Activated T-helper 1 cell treated with anti-CD3 and anti-CD28 coated beads, Interleukin-12 subunit alpha, Interleukin-12 subunit beta, Interleukin-2, Interleukin-4 antibody, amounts not matched to agents 30 ng/mL and 10 ng/mL and 1 ng/mL, durations not matched to agents 14 hours and 24 hours and 36 hours (primary cell): ENCODE results near the gene GAPDH. TPM values are rescaled to one million over a fixed set of nuclear protein-coding genes. Genes with fewer than 3 reads are reported as not detected.
"Not testable (repeated sequence)": the region's sequence is repeated elsewhere in the genome, so short reads cannot be mapped to it uniquely, and the experiment has no call there.

Experiments used
- DNase-seq: peaks from one replicate; pipeline ENCODE4 v3.0.0; 2021; ENCODE audit warnings: low spot score
- H3K27ac Mint-ChIP-seq: one replicate; pipeline ENCODE4 v1.8.0; 2021; ENCODE audit warnings: mild to moderate bottlenecking, mixed read lengths
- H3K27me3 Mint-ChIP-seq: one replicate; pipeline ENCODE4 v1.8.0; 2022; ENCODE audit warnings: mild to moderate bottlenecking, moderate library complexity, mixed read lengths; ENCODE audit not compliant: insufficient read depth
- H3K36me3 Mint-ChIP-seq: one replicate; pipeline ENCODE4 v1.8.0; 2021; ENCODE audit warnings: low read depth, mixed read lengths
- H3K4me1 Mint-ChIP-seq: one replicate; pipeline ENCODE4 v1.8.0; 2021; ENCODE audit warnings: low read depth, mixed read lengths
- H3K4me3 Mint-ChIP-seq: one replicate; pipeline ENCODE4 v1.8.0; 2021; ENCODE audit warnings: mild to moderate bottlenecking, moderate library complexity, mixed read lengths
- H3K9me3 Mint-ChIP-seq: one replicate; pipeline ENCODE4 v1.8.0; 2021; ENCODE audit warnings: mixed read lengths
- intact Hi-C: fragments of 100-400 bp; cut with micrococcal nuclease; formaldehyde crosslinking; loops from one replicate; pipeline ENCODE4 v1.15.1; 2024
- total RNA-seq: library from RNA; stranded (reverse); gene quantifications from 2 replicates; pipeline ENCODE4 v1.2.3, GENCODE V29; 2022

GAPDH gene
- total RNA-seq, 1 donor from 2014 or later: 4,318 TPM

DNA sequence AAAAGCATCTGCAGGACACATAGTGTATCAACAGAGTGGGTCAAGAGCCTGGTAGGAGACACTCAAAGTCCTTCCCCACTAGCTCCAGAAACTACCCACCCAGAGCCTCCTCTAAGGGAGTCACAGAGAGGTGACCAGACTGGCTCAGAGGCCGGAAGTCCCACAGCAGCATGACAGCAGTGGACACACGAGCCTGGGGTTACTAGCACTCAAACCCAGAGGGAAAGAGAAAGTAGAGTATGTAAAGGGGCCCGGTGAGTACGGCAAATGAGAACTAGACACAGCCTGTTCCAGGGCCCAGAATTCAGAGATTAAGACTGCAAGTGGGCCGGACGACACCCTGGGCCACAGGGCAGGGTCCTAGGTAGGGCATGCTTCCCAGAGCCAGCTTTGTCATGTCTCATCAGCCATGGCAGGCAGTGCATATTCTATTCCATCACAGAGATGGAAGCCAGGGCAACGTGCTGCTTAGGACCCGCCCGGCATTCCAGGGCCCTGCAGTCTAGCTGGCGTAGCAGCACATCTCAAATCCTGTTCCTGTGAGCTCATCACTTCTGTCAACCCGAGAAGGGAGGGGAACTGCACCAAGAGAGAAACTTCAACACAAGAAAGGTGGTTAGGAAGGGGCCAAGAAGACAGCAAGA is 17.3 kb downstream of the GAPDH start:
- no peak overlapping the region for H3K27ac Mint-ChIP-seq
- H3K9me3 Mint-ChIP-seq: no peaks in the 10 kb centered on the region
- intact Hi-C loops: no loop called here
- H3K4me1 Mint-ChIP-seq: peaks cover 34% of the 10 kb centered on the region
- H3K4me3 Mint-ChIP-seq: no peak overlapping the region
- no peak for DNase-seq
- no peaks in the 10 kb centered on the region for H3K27me3 Mint-ChIP-seq
- H3K36me3 Mint-ChIP-seq: peaks cover 39% of the 10 kb centered on the region

DNA sequence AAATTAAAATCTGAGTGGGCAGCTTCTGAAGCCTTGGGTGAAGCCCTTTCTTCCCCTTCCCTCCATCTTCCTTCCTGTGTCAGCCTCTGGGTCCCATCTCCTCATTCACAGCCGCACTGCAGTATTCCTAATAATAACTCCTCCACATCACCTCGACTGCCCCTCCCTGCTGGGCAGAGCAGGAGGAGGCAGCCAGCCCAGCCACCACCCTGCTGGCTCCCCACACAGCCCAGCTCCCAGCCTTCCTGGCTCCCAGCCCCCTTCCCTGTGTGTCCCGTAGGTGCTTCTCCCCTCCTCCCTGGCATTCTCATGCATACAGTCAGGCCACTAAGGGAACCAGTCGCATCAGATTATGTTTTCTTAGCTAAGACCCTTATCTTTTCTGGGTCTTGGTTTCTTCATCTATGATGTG is 17.8 kb downstream of the GAPDH start:
- Mint-ChIP-seq H3K36me3 (peaks cover 38% of the 10 kb centered on the region), H3K27ac (no peak overlapping the region), H3K27me3 (no peaks in the 10 kb centered on the region), H3K9me3 (no peaks in the 10 kb centered on the region), H3K4me1 (peaks cover 36% of the 10 kb centered on the region), H3K4me3 (no peak overlapping the region)
- intact Hi-C loops: no loop called here
- DNase-seq: no peak

GRCh38 chr12:6553051-6553868 is 18.9 kb downstream of the GAPDH start:
- no peak overlapping the region for H3K27ac Mint-ChIP-seq
- intact Hi-C loops: no loop called here

DNA sequence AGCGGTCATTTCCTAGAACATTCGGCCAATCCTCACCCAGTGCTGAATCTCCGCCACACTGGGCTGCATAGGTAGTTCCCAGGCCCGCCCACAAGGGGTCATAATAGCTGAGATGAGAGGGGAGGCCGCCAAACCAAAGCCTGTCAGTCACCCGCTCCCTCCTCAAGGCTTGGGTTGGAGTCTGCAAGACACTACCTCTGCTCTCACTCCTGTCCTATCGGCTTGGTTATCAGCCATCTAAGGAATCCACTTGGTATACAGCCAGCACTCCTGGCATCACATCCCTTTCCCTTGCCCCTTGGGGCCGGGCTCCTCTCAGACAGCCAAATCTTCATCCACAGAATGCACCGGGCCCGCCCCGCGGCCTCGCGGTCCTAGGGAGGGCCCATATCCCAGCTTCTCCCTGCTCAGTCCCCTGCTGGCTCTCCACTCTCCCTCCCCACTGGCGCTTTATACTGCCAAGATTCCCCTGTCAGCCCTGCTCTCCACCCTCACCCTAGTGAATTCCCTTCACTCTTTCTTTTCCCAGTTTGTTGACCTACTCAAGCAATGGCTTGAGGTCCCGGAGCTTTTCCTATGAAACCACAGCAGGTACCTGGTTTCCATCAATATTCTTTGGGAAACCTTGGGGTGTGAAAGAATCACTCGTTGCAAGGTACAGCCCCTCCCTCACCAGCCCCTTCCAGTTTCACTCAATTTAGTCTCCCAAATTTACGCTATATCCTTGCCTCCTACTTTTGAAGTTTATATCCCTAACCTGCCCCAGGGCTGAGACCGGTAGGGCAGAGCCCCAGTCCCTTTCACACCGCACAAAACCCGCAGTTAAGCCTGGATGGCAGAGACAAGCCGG is 20.1 kb downstream of the GAPDH start:
- peak overlapping the region; percentile 88 for H3K4me3 Mint-ChIP-seq
- intact Hi-C loops: loop anchor here (1.0 to 5.0 kb wide), 3 partner anchors 61 to 217 kb away; partner anchors contain the start of genes MRPL51 and VAMP1

More at GRCh38 chr12:6553051-6553868, 18.9 kb downstream of the GAPDH start:
- DNase-seq: no peak
- peaks cover 32% of the 10 kb centered on the region for H3K36me3 Mint-ChIP-seq
- peaks cover 36% of the 10 kb centered on the region for H3K4me1 Mint-ChIP-seq
- H3K27me3 Mint-ChIP-seq: no peaks in the 10 kb centered on the region
- no peaks in the 10 kb centered on the region for H3K9me3 Mint-ChIP-seq
- peak overlapping the region; percentile 64 for H3K4me3 Mint-ChIP-seq

GRCh38 chr12:6555018-6555691 is 20.8 kb downstream of the GAPDH start:
- intact Hi-C loops: loop anchor here (1.0 to 5.0 kb wide), 3 partner anchors 62 to 218 kb away; partner anchors contain the start of genes MRPL51 and VAMP1
- no peaks in the 10 kb centered on the region for H3K9me3 Mint-ChIP-seq
- H3K27ac Mint-ChIP-seq: peak overlapping the region; percentile 55
- no peak for DNase-seq
- H3K36me3 Mint-ChIP-seq: peaks cover 37% of the 10 kb centered on the region
- peaks cover 36% of the 10 kb centered on the region for H3K4me1 Mint-ChIP-seq
- no peaks in the 10 kb centered on the region for H3K27me3 Mint-ChIP-seq
- peak overlapping the region; percentile 88 for H3K4me3 Mint-ChIP-seq

More for the DNA sequence above, 20.1 kb downstream of the GAPDH start:
- Mint-ChIP-seq H3K4me1 (peaks cover 36% of the 10 kb centered on the region), H3K27me3 (no peaks in the 10 kb centered on the region), H3K9me3 (no peaks in the 10 kb centered on the region), H3K27ac (peak overlapping the region; percentile 61), H3K36me3 (peaks cover 30% of the 10 kb centered on the region)
- no peak for DNase-seq

DNA sequence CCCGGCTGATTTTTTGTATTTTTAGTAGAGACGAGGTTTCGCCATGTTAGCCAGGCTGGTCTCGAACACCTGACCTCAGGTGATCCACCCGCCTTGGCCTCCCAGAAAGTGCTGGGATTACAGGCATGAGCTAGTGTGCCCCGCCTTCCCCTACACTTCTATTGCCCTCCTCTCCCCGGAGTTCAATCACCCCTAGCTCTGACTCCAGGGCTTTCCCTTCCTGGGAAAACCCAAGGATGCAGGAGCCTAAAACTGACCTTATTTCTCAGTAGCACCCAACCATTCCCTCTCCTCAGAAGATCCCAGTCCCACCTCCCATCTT is 22.1 kb downstream of the GAPDH start:
- H3K27me3 Mint-ChIP-seq, DNase-seq, H3K9me3 Mint-ChIP-seq: not testable (repeated sequence)
- Mint-ChIP-seq H3K36me3 (peaks cover 43% of the 10 kb centered on the region), H3K4me1 (peaks cover 36% of the 10 kb centered on the region), H3K27ac (peak overlapping the region; percentile 40), H3K4me3 (peak overlapping the region; percentile 88)
- intact Hi-C loops: loop anchor here (1.0 to 5.0 kb wide), 7 partner anchors 12 to 219 kb away; partner anchors contain the start of genes COPS7A, GAPDH, ING4 and MLF2

GRCh38 chr12:6556857-6557256 is 22.5 kb downstream of the GAPDH start:
- intact Hi-C loops: loop anchor here (1.0 to 5.0 kb wide), 7 partner anchors 11 to 220 kb away; partner anchors contain the start of genes COPS7A, GAPDH, ING4 and MLF2
- no peaks in the 10 kb centered on the region for H3K9me3 Mint-ChIP-seq
- no peak for DNase-seq
- no peaks in the 10 kb centered on the region for H3K27me3 Mint-ChIP-seq
- peak overlapping the region; percentile 88 for H3K4me3 Mint-ChIP-seq
- H3K36me3 Mint-ChIP-seq: peaks cover 43% of the 10 kb centered on the region
- H3K27ac Mint-ChIP-seq: peak overlapping the region; percentile 40
- H3K4me1 Mint-ChIP-seq: peaks cover 36% of the 10 kb centered on the region

- peaks cover 43% of the 10 kb centered on the region for H3K36me3 Mint-ChIP-seq
- peak; percentile 54 for DNase-seq
- H3K4me1 Mint-ChIP-seq: peaks cover 30% of the 10 kb centered on the region
- not testable (repeated sequence) for H3K27me3 Mint-ChIP-seq, H3K27ac Mint-ChIP-seq, H3K9me3 Mint-ChIP-seq, H3K4me3 Mint-ChIP-seq
- intact Hi-C loops: loop anchor here (1.0 to 5.0 kb wide), 3 partner anchors 86 to 221 kb away; partner anchors contain the start of gene VAMP1
These were observed 23.9 kb downstream of the GAPDH start for GRCh38 chr12:6558014-6558760.

GRCh38 chr12:6559500-6559899 is 25.2 kb downstream of the GAPDH start:
- intact Hi-C loops: loop anchor here (5.0 kb wide), 2 partner anchors 87 to 222 kb away; partner anchors contain the start of gene VAMP1
- H3K36me3 Mint-ChIP-seq: peaks cover 48% of the 10 kb centered on the region
- no peak overlapping the region for H3K4me3 Mint-ChIP-seq
- H3K27me3 Mint-ChIP-seq: no peaks in the 10 kb centered on the region
- peaks cover 23% of the 10 kb centered on the region for H3K4me1 Mint-ChIP-seq
- no peak for DNase-seq
- H3K27ac Mint-ChIP-seq: no peak overlapping the region
- no peaks in the 10 kb centered on the region for H3K9me3 Mint-ChIP-seq

DNA sequence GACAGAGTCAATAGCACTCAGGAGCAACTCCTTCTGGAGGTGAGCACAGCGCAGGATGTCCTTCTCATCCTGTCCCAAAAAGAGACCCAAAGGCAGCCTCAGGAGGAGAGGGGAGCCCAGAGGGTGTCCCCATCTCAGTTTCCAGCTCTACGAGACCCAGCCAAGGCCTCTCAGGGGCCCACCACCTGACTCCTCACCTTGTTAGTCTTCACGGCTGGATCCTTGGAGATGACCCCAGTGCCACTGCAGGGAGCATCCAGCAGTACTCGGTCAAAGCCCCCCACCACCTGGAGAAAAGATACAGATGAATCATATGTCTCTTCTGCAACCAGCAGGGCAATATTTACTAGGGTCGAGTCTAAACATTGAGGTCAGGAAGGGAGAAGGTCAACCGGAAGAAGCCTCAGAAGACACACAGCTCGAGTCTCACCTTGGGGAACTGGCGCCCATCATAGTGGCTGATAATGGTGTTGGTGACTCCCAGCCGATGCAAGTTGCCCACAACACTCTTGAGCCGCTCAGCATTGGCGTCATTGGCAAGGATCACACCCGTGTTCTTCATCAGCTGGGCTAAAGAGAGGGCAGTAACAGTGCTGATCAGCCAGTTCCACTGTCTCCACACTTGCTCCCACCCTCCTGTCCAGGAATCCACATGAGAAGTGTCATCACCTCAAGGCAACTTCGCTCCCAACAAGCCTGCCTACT is 26.3 kb downstream of the GAPDH start:
- Mint-ChIP-seq H3K36me3 (peaks cover 48% of the 10 kb centered on the region), H3K9me3 (no peaks in the 10 kb centered on the region), H3K27ac (no peak overlapping the region), H3K27me3 (no peaks in the 10 kb centered on the region), H3K4me1 (peaks cover 19% of the 10 kb centered on the region), H3K4me3 (no peak overlapping the region)
- no peak for DNase-seq
- intact Hi-C loops: no loop called here

DNA sequence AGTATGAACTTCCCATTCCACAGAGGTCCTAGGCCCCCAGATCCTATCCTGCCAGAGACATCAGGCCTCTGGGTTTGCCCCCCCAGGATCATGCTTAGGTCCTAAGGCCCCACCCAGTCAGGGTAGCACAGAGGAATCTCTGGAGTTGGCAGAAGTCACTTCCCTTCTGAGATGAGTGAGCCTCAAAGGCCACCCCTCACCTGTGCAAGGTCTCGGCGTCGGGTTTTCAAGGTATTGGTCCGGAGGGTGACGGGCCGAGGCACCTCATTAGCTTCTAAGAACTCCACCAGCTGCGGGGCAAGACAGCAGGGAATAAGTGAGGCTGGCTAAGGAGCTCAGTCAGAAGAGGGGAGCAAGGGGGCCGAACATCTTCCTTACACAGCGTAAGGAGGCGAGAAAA is 28.6 kb downstream of the GAPDH start:
- H3K9me3 Mint-ChIP-seq: no peaks in the 10 kb centered on the region

More for the DNA sequence above, 28.6 kb downstream of the GAPDH start:
- H3K27ac Mint-ChIP-seq: no peak overlapping the region
- no peak for DNase-seq
- intact Hi-C loops: no loop called here
- H3K4me1 Mint-ChIP-seq: peaks cover 28% of the 10 kb centered on the region
- H3K36me3 Mint-ChIP-seq: peaks cover 64% of the 10 kb centered on the region
- H3K4me3 Mint-ChIP-seq: no peak overlapping the region
- H3K27me3 Mint-ChIP-seq: no peaks in the 10 kb centered on the region
